ENCODE data around the gene HDDC2. TPM values are rescaled to one million over a fixed set of nuclear protein-coding genes. Genes with fewer than 3 reads are reported as not detected.
A peak's percentile ranks its signal among the peaks of the same experiment; 100 is the strongest.
"Not testable (repeated sequence)": the region's sequence is repeated elsewhere in the genome, so short reads cannot be mapped to it uniquely, and the experiment has no call there.

The HDDC2 gene
- total and polyA plus RNA-seq, 9 of the 15 experiments (the other 6 are each of a cell fraction or from before 2014, with no cell fraction given) = 194 to 632 (median 294) TPM

DNA sequence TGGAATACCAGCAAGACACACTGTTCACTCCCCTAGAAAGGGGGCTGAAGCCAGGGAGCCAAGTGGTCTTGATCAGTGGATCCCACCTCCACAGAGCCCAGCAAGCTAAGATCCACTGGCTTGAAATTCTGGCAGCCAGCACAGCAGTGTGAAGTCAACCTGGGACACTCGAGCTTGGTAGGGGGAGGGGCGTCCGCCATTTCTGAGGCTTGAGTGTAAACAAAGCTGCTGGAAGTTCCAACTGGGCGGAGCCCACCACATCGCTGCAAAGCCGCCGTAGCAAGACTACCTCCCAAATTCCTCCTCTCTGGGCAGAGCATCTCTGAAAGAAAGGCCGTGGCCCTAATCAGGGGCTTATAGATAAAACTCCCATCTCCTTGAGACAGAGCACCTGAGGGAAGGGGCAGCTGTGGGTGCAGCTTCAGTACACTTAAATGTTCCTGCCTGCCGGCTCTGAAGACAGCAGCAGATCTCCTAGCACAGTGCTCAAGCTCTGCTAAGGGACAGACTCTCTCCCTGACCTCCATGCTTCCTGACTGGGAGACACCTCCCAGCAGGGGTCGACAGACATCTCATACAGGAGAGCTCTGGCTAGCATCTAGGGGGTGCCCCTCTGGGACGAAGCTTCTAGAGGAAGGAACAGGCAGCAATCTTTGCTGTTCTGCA is 21.3 kb downstream of the HDDC2 start:
- peak; percentile 98 for ATAC-seq
- in situ Hi-C loops (cut with MboI); H2AFZ ChIP-seq (ENCODE audit: low read depth, low read length): not testable (repeated sequence)

More for the DNA sequence above, 21.3 kb downstream of the HDDC2 start:
- H3K4me3 ChIP-seq; H3K9me1 ChIP-seq (ENCODE audit: control insufficient read depth, insufficient read depth, low read length); H3K9ac ChIP-seq (ENCODE audit: insufficient read depth in 1 of 2, low read depth in 2 of 2, low read length in 2 of 2); BruUV-seq (replicated peaks); intact Hi-C loops (cut with micrococcal nuclease); CTCF ChIA-PET (ENCODE audit: low intra/inter-chr PET ratio); H3K27me3 ChIP-seq (ENCODE audit: control insufficient read depth in 2 of 2, insufficient read depth in 2 of 2, low read length in 2 of 2); H3K9me3 ChIP-seq (replicated peaks; ENCODE audit: control insufficient read depth, insufficient read depth, low read depth, low read length); H4K20me1 ChIP-seq (replicated peaks; ENCODE audit: control insufficient read depth, insufficient read depth, low read length); H3K4me1 ChIP-seq (replicated peaks in 1 of 2; ENCODE audit: control insufficient read depth in 2 of 2, insufficient read depth in 2 of 2, low read length in 2 of 2); FAIRE-seq: not testable (repeated sequence)
- peak in 1 of 4 experiments; percentile 71 for DNase-seq (ENCODE audit: extremely low read depth in 1 of 4, low spot score in 3 of 4)
- H3K27ac ChIP-seq (ENCODE audit: extremely low read depth, low read depth, low read length) = 0 out of 3 replicates have a peak overlapping the region, but pooled peaks have one; percentile 48
- peak; percentile 48; the same call in 1 of the 2 replicates for TF ChIP-seq CTBP1 (IDR thresholded peaks at IDR 0.05; ENCODE audit: borderline replicate concordance)
- TF ChIP-seq YY1 (IDR thresholded peaks at IDR 0.05; ENCODE audit: borderline replicate concordance in 1 of 3, control insufficient read depth in 1 of 3, extremely low read depth in 1 of 3, insufficient read depth in 3 of 3, insufficient read length in 1 of 3, insufficient replicate concordance in 2 of 3, low read depth in 1 of 3, low read length in 2 of 3) = peak; percentile 26 to 87 (median 67)
- TF ChIP-seq FOXK2 (conservative IDR thresholded peaks at IDR 0.05 in 1 of 2, IDR thresholded peaks at IDR 0.05 in 1 of 2; ENCODE audit: low read depth in 2 of 2) = peak; percentile 69 to 75
- TF ChIP-seq, protein P1, sequence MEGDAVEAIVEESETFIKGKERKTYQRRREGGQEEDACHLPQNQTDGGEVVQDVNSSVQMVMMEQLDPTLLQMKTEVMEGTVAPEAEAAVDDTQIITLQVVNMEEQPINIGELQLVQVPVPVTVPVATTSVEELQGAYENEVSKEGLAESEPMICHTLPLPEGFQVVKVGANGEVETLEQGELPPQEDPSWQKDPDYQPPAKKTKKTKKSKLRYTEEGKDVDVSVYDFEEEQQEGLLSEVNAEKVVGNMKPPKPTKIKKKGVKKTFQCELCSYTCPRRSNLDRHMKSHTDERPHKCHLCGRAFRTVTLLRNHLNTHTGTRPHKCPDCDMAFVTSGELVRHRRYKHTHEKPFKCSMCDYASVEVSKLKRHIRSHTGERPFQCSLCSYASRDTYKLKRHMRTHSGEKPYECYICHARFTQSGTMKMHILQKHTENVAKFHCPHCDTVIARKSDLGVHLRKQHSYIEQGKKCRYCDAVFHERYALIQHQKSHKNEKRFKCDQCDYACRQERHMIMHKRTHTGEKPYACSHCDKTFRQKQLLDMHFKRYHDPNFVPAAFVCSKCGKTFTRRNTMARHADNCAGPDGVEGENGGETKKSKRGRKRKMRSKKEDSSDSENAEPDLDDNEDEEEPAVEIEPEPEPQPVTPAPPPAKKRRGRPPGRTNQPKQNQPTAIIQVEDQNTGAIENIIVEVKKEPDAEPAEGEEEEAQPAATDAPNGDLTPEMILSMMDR (IDR thresholded peaks at IDR 0.05 in 2 of 3, conservative IDR thresholded peaks at IDR 0.05 in 1 of 3; ENCODE audit: insufficient read depth in 2 of 3, low read depth in 1 of 3, low read length in 3 of 3) = peak in 1 of 3 experiments; percentile 13; a peak in 1 of 6 replicates
- TF ChIP-seq, protein P2, sequence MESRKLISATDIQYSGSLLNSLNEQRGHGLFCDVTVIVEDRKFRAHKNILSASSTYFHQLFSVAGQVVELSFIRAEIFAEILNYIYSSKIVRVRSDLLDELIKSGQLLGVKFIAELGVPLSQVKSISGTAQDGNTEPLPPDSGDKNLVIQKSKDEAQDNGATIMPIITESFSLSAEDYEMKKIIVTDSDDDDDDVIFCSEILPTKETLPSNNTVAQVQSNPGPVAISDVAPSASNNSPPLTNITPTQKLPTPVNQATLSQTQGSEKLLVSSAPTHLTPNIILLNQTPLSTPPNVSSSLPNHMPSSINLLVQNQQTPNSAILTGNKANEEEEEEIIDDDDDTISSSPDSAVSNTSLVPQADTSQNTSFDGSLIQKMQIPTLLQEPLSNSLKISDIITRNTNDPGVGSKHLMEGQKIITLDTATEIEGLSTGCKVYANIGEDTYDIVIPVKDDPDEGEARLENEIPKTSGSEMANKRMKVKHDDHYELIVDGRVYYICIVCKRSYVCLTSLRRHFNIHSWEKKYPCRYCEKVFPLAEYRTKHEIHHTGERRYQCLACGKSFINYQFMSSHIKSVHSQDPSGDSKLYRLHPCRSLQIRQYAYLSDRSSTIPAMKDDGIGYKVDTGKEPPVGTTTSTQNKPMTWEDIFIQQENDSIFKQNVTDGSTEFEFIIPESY (CRISPR knock-in tag; IDR thresholded peaks at IDR 0.05) = peak; percentile 93
- peaks cover 69% of the 10 kb centered on the region for H3K36me3 ChIP-seq (ENCODE audit: control insufficient read depth, insufficient read depth, low read length)
- peaks cover 51% of the 10 kb centered on the region for H3K79me2 ChIP-seq (ENCODE audit: control insufficient read depth, insufficient read depth, low read length)
- 51% methylated on average over 11 of the region's 11 CpGs for WGBS (ENCODE audit: insufficient coverage, low coverage, missing lambda C conversion rate)
- H3K4me2 ChIP-seq (ENCODE audit: insufficient read depth, low read length) = peak overlapping the region; percentile 25; the same call in 1 of the 2 replicates
- POLR2A ChIA-PET = interaction anchor here (0.6 to 2.0 kb wide), 3 partner anchors 10 to 21 kb away, joined by 3 to 6 read pairs (median 6); no protein-coding TSS in a partner anchor
